CMK (cell line): Measurements from ENCODE around the gene KIFC1.
"Not testable (repeated sequence)": the region's sequence is repeated elsewhere in the genome, so short reads cannot be mapped to it uniquely, and the experiment has no call there.

Experiments
- DNase-seq: peaks from one replicate; pipeline ENCODE4 v3.0.0-alpha.2; 2010; ENCODE audit warnings: low read depth

KIFC1 gene

DNA sequence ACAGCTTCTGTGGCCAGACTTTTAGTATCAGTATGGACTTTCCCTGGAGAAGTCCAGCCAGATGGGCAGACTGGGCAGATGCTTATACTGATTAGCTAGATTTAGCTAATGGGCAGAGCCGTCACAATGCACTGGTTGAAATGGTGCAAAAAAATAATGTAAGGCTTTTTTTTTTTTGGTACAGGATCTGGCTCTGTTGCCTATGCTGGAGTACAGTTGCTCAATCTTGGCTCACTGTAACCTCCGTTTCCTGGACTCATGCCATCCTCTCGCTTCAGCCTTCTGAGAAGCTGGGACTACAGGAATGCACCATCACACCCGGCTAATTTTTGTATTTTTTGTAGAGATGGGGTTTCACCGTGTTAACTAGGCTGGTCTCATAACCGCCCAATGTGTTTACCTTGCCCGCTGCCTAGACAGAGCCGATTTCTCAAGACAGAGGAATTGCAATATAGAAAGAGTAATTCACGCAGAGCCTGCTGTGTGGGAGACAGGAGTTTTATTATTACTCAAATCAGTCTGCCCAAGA is 16.4 kb upstream of the KIFC1 start:
- no peak for DNase-seq

- DNase-seq, result no peak
These were observed 14.5 kb upstream of the KIFC1 start for GRCh38 chr6:33377171-33377570.

GRCh38 chr6:33379184-33379583 is 12.4 kb upstream of the KIFC1 start:
- DNase-seq, result not testable (repeated sequence)

GRCh38 chr6:33380272-33380981 is 11.2 kb upstream of the KIFC1 start:
- no peak for DNase-seq

GRCh38 chr6:33383427-33384185 is 8.0 kb upstream of the KIFC1 start:
- DNase-seq, result no peak

DNA sequence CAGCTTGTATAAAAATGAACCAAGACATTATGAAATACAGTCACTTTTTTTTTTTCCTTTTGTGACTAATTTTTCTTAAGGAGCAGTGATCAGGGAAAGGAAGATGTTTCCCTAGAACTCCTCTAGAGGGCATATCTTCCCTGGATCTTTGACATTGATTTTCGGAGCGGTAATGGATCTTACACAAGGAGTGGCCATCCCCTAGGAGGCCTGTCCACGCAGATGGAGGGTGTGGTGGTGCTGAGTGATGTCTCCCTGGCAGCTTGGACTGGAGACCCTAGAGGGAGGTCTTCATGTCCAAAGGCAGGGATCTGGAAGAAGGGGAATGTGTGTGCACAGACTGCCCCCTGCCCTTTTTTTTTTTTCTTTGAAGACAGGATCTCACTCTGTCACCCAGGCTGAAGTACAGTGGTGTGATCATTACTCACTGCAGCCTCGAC is 7.0 kb upstream of the KIFC1 start:
- DNase-seq, result no peak

GRCh38 chr6:33390173-33390572 is 1.4 kb upstream of the KIFC1 start:
- no peak for DNase-seq

DNA sequence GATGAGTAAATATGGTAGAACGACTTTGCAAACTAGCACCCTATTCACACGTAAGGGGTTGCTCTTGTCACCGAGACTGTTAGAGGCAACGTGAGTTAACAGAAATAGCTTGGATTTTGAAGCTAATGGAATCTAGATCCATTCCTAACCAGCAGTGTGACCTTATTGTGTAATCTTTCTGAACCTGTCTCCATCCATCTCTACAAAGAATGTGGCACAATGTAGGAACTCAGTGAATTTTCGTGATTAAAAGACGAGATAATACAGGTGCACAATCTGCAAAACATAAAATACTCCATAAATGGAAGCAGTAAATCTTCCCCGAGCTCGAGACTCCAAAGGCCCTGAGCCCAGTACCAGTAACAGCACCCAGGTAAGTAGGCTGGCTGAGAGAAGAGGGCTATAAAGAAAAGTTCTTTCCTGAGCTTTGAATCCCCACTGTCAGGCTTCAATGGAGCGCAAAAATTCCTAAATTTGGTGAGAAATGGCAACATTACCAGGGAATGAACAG is 801 bp upstream of the KIFC1 start:
- no peak for DNase-seq

- DNase-seq, result no peak
These were observed 435 bp downstream of the KIFC1 start for GRCh38 chr6:33391922-33392594.

DNA sequence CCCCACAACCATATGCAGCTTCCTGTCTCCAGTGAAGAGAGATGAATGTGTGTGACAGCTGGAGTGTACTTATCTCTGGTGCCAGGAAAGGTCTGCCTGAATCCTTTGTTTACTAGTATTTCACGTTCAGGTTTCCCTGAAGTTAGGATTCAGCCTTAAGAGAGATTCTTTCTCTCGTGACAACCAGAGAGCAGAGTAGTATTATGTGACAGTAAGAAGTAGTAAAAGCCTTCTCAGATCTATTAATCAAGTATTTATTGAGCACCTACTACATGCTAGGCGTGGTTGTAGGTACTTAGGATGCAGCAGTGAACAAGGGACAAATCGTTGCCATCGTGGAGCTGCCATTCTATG is 949 bp downstream of the KIFC1 start:
- DNase-seq, result no peak

DNA sequence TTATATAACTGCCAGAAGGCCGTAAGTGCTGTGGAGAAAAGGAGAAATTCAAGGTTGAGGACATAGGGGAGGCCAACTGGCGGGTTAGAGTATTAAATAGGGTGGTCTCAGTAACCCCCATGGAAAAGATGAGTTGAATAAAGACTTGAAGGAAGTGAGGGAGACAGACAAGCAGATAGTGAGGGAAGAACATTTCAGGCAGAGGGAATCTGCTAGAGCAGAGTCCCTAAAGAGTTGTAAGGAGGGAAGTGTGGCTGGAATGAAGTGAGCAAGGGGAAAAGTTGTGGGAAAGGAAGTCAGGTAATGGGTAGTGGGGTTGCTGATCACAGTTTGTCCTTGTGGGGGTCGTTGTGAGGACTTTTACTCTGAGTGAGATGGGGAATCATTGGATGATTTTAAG is 1.4 kb downstream of the KIFC1 start:
- no peak for DNase-seq

GRCh38 chr6:33397541-33397940 is 5.9 kb downstream of the KIFC1 start:
- no peak for DNase-seq

- not testable (repeated sequence) for DNase-seq
These were observed 7.0 kb downstream of the KIFC1 start for GRCh38 chr6:33398601-33399000.

- not testable (repeated sequence) for DNase-seq
These were observed 8.3 kb downstream of the KIFC1 start for GRCh38 chr6:33399881-33400280.

DNA sequence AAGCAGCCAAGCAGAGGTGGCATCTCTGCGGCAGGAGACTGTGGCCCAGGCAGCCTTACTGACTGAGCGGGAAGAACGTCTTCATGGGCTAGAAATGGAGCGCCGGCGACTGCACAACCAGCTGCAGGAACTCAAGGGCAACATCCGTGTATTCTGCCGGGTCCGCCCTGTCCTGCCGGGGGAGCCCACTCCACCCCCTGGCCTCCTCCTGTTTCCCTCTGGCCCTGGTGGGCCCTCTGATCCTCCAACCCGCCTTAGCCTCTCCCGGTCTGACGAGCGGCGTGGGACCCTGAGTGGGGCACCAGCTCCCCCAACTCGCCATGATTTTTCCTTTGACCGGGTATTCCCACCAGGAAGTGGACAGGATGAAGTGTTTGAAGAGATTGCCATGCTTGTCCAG is 13.3 kb downstream of the KIFC1 start:
- no peak for DNase-seq

DNA sequence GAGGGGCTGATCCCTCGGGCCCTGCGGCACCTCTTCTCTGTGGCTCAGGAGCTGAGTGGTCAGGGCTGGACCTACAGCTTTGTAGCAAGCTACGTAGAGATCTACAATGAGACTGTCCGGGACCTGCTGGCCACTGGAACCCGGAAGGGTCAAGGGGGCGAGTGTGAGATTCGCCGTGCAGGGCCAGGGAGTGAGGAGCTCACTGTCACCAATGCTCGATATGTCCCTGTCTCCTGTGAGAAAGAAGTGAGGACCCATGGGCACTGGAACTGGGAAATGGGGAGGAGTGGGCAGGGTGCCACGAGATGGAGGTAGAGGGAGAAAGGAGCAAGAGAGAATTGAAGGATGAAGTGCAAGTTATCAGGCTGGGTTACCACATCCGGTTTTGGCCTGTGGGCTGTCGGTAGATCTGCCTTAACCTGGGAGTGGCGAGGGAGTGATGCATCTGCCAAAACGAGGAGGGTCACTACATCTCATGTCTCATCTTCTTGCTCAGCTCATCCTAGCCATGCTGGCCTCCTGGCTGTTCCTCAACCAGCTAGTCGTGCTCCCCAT is 13.8 kb downstream of the KIFC1 start:
- DNase-seq, result no peak

GRCh38 chr6:33406126-33406525 is 14.5 kb downstream of the KIFC1 start:
- DNase-seq, result no peak

DNA sequence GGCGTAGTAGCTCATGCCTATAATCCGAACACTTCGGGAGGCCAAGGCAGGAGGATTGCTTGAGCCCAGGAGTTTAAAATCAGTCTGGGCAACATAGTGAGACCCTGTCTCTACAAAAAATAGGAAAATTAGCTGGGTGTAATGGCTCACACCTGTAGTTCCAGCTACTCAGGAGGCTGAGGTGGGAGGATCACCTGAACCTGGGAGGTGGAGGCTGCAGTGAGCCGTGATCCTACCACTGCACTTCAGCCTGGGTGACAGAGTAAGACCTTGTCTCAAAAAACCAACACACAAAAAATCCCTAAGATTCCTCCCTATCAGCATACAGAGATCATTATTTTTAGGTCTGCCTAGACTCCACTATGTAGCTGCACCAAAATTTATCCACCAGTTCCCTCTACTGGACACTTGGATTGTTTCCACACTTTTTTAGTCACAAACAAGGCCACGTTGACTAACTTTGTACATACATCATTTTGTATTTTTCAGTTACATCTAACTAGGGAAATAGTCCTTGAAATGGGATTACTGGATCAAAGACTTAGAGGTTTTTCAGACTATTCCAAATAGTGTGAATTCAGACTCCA is 15.6 kb downstream of the KIFC1 start:
- no peak for DNase-seq

DNA sequence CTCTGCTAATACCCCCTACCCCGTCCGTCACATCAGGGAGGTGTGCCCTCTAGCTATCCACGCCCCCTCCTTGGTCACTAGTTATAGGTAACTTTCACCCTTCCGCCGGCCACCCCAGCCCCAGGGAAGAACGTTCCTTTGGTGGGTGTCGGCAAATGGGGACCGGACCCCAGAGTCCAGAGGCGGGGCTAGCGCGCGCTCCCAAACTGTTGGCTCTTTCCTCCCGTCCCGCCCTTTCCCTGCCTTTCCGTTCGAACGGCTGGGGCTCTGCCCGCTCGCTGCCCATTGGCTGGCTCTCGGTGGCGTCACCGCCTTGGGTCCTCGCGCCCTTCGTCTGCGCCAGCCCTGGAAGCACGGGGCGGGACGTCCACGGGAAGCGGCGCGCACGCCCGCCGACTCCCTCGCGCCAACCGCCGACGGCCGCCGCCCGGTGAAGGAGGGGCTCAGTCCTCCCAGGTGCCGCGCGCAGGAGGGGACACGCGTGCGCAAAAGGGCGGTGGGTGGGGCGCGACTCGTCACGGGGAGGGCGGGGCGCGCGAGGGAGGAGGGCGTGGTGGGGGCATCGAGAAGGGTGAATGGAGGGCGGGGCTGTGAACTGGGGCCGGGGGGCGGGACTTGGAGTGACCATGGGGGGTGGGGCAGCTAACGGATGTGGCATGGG is 18.6 kb downstream of the KIFC1 start:
- peak; percentile 95 for DNase-seq

- no peak for DNase-seq
These were observed 19.3 kb downstream of the KIFC1 start, which contains the start of gene PHF1 for GRCh38 chr6:33410711-33411631. TSS of gene PHF1 (plus strand) at chr6:33411014. CDS start at chr6:33412264, 1,250 bp downstream.
